Testis (tissue), 3 donors: ENCODE measurements around the gene PDGFC. TPM values are rescaled to one million over a fixed set of nuclear protein-coding genes. Genes with fewer than 3 reads are reported as not detected.
"Not testable (repeated sequence)": the region's sequence is repeated elsewhere in the genome, so short reads cannot be mapped to it uniquely, and the experiment has no call there.

Experiments used
- DNase-seq: peaks from one replicate; pipeline ENCODE4 v3.0.0-alpha.2; 2019
- H3K27ac ChIP-seq, 2 donors: fragments of 200-600 bp; sonication (generic); one replicate each; pipeline ENCODE4 v1.5.1; 2019
- H3K27me3 ChIP-seq: fragments of 200-600 bp; sonication (generic); one replicate; pipeline ENCODE4 v1.5.1; 2019
- H3K36me3 ChIP-seq: fragments of 200-600 bp; sonication (generic); one replicate; pipeline ENCODE4 v1.5.1; 2017; ENCODE audit warnings: low read depth; ENCODE audit errors: missing control alignments
- H3K4me1 ChIP-seq: fragments of 200-600 bp; sonication (generic); one replicate; pipeline ENCODE4 v1.5.1; 2019
- H3K4me3 ChIP-seq, 2 donors: fragments of 200-600 bp; sonication (generic); one replicate each; pipeline ENCODE4 v1.5.1; 2017 to 2019
- H3K9me3 ChIP-seq: fragments of 200-600 bp; sonication (generic); one replicate; pipeline ENCODE4 v1.5.1; 2017
- CTCF ChIP-seq, 3 experiments: fragments of 450-650 bp in 2 of 3; fragments of 200-600 bp in 1 of 3; sonication (generic) in 1 of 3; IDR thresholded peaks; one replicate each; pipeline ENCODE4 v1.5.1; 2016 to 2019; ENCODE audit warnings: antibody characterized with exemption in 3 of 3, mild to moderate bottlenecking in 2 of 3, moderate library complexity in 1 of 3
- POLR2A ChIP-seq: fragments of 450-650 bp; IDR thresholded peaks from one replicate; pipeline ENCODE4 v1.6.1; 2017; ENCODE audit warnings: antibody characterized with exemption, mild to moderate bottlenecking, moderate library complexity
- WGBS, 2 donors: methylation state at CpG; one replicate each; pipeline ENCODE4 v1.1.5; 2018; 5-methylcytosine and 5-hydroxymethylcytosine counted together
- intact Hi-C: fragments of 100-400 bp; cut with DNase I; formaldehyde crosslinking; loops from one replicate; pipeline ENCODE4 v1.15.1; 2023; ENCODE audit warnings: low total_unique reads
- polyA plus RNA-seq: library from polyadenylated mRNA; stranded (reverse); fragments of 350-450 nt; fragmentation: Illumina TruSeq; extraction: RNeasy Lipid Tissue Mini Kit (QIAGEN cat#74804); gene quantifications from one replicate; pipeline ENCODE4 v1.2.3, GENCODE V29; 2014; ENCODE audit warnings: low read depth, low replicate concordance; ENCODE audit not compliant: insufficient read depth
- total RNA-seq, 2 donors: library from RNA; depleted of rRNA; stranded (reverse); fragments of >200 nt; gene quantifications; one replicate each; pipeline ENCODE4 v1.2.3, GENCODE V29; 2016

PDGFC gene
- total and polyA plus RNA-seq, 3 donors from 2014 or later: 7.8 to 13.8 (median 9.4) TPM

GRCh38 chr4:156939801-156940200 is 31.8 kb downstream of the PDGFC start:
- no peaks in the 10 kb centered on the region for H3K4me1 ChIP-seq

DNA sequence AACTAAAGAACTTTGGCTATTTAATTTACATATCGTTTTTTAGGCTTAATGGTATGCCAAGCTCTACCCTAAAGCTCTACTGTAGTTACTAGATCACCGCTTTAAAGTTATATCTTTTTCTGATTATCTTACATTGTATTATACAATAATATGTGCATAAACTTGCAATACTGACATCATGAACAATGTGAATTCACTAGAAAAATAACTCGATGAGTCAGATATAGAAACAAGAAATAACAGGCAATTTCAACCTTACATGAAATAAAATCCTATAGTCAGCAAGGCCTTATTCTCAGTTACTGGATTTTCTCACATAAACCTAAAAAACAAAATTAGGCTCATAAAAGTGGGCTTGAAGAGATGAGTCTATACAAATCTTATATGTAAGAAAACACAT is 32.5 kb downstream of the PDGFC start:
- H3K36me3 ChIP-seq: no peaks in the 10 kb centered on the region
- intact Hi-C loops: no loop called here
- H3K27me3 ChIP-seq: no peaks in the 10 kb centered on the region
- H3K4me1 ChIP-seq: no peaks in the 10 kb centered on the region
- no peak for DNase-seq
- 93 to 95% methylated on average over 3 of the region's 3 CpGs for WGBS, 2 donors
- no peak overlapping the region for H3K4me3 ChIP-seq
- no peak overlapping the region for H3K27ac ChIP-seq
- H3K9me3 ChIP-seq: no peaks in the 10 kb centered on the region
- TF ChIP-seq CTCF (IDR thresholded peaks at IDR 0.05) (no peak), POLR2A (no peak)

More at GRCh38 chr4:156939801-156940200, 31.8 kb downstream of the PDGFC start:
- WGBS, 2 donors: 71 to 79% methylated on average over 2 of the region's 2 CpGs
- Histone ChIP-seq H3K9me3 (no peaks in the 10 kb centered on the region), H3K27me3 (no peaks in the 10 kb centered on the region), H3K4me3 (no peak overlapping the region), H3K36me3 (no peaks in the 10 kb centered on the region), H3K27ac (no peak overlapping the region)
- DNase-seq: no peak
- intact Hi-C loops: no loop called here
- TF ChIP-seq CTCF (IDR thresholded peaks at IDR 0.05): no peak
- TF ChIP-seq POLR2A: no peak

GRCh38 chr4:156934259-156934635 is 37.4 kb downstream of the PDGFC start:
- Histone ChIP-seq H3K27me3 (no peaks in the 10 kb centered on the region), H3K27ac (no peak overlapping the region), H3K9me3 (no peaks in the 10 kb centered on the region), H3K36me3 (no peaks in the 10 kb centered on the region), H3K4me3 (no peak overlapping the region), H3K4me1 (no peaks in the 10 kb centered on the region)
- intact Hi-C loops: no loop called here
- WGBS, 2 donors: 96 to 97% methylated on average over 2 of the region's 2 CpGs
- TF ChIP-seq CTCF (IDR thresholded peaks at IDR 0.05) (no peak), POLR2A (no peak)
- DNase-seq: no peak

GRCh38 chr4:156933633-156934258 is 37.9 kb downstream of the PDGFC start:
- intact Hi-C loops: no loop called here
- no peak for TF ChIP-seq CTCF (IDR thresholded peaks at IDR 0.05)
- no peak for TF ChIP-seq POLR2A
- Histone ChIP-seq H3K36me3 (no peaks in the 10 kb centered on the region), H3K4me3 (no peak overlapping the region), H3K27ac (no peak overlapping the region), H3K9me3 (no peaks in the 10 kb centered on the region), H3K4me1 (no peaks in the 10 kb centered on the region), H3K27me3 (no peaks in the 10 kb centered on the region)
- DNase-seq: no peak
- 67 to 93% methylated on average over 5 of the region's 5 CpGs for WGBS, 2 donors

GRCh38 chr4:156932360-156932759 is 39.2 kb downstream of the PDGFC start:
- H3K27ac ChIP-seq, H3K9me3 ChIP-seq, H3K4me3 ChIP-seq, intact Hi-C loops, H3K27me3 ChIP-seq, DNase-seq, H3K36me3 ChIP-seq, H3K4me1 ChIP-seq: not testable (repeated sequence)
- 79 to 89% methylated on average over 2 of the region's 2 CpGs for WGBS, 2 donors
